PFSK-1 (cell line): ENCODE data around the gene DMPK.

Source experiments
- FOXP2 ChIP-seq: optimal IDR thresholded peaks from 2 replicates; pipeline ENCODE3; 2011; ENCODE audit warnings: borderline replicate concordance, control low read depth, inconsistent platforms; ENCODE audit not compliant: insufficient read depth; ENCODE audit errors: extremely low read length, extremely low read depth
- POLR2AphosphoS5 ChIP-seq: IDR thresholded peaks from 2 replicates; pipeline ENCODE4 v1.6.1; 2012; ENCODE audit warnings: low read depth, mild to moderate bottlenecking, control low read depth, low read length, moderate library complexity
- SIN3A ChIP-seq: IDR thresholded peaks from 2 replicates; pipeline ENCODE4 v1.6.1; 2012; ENCODE audit warnings: mild to moderate bottlenecking, low read length, moderate library complexity, borderline replicate concordance; ENCODE audit not compliant: insufficient read depth
- TAF1 ChIP-seq: IDR thresholded peaks from 2 replicates; pipeline ENCODE4 v1.6.1; 2012; ENCODE audit warnings: low read length, control low read depth, borderline replicate concordance; ENCODE audit not compliant: insufficient read depth
- TF ChIP-seq, protein P1 (sequence below), 2 experiments: IDR thresholded peaks; 2 replicates each; pipeline versions ENCODE4 v1.6.1 to v1.8.0; 2011 to 2012; ENCODE audit warnings: low read depth in 2 of 2, low read length in 2 of 2, control low read depth in 1 of 2, inconsistent platforms in 1 of 2, mild to moderate bottlenecking in 1 of 2, moderate library complexity in 1 of 2; ENCODE audit not compliant: insufficient read depth in 1 of 2

DMPK gene

DNA sequence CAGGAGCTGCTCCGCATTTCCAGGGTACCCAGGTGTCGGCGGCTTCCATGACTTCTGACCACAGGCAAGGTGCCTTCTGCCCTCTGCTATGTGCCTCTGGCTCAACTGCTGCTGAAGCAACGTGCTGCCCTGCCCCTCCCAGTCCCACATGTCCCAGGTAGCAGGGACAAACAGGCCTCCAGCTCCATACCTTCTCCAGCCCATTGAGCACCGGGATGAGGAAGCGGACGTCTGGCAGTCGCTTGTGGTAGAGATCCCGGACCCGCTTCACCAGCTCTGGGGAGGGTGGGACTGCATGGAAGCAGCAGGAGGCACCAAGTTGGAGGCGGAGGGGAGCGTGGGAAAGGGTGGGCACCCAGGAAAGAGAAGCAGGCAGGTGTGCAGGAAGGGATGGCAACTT is 40.9 kb upstream of the DMPK start:
- TF ChIP-seq, protein P1, sequence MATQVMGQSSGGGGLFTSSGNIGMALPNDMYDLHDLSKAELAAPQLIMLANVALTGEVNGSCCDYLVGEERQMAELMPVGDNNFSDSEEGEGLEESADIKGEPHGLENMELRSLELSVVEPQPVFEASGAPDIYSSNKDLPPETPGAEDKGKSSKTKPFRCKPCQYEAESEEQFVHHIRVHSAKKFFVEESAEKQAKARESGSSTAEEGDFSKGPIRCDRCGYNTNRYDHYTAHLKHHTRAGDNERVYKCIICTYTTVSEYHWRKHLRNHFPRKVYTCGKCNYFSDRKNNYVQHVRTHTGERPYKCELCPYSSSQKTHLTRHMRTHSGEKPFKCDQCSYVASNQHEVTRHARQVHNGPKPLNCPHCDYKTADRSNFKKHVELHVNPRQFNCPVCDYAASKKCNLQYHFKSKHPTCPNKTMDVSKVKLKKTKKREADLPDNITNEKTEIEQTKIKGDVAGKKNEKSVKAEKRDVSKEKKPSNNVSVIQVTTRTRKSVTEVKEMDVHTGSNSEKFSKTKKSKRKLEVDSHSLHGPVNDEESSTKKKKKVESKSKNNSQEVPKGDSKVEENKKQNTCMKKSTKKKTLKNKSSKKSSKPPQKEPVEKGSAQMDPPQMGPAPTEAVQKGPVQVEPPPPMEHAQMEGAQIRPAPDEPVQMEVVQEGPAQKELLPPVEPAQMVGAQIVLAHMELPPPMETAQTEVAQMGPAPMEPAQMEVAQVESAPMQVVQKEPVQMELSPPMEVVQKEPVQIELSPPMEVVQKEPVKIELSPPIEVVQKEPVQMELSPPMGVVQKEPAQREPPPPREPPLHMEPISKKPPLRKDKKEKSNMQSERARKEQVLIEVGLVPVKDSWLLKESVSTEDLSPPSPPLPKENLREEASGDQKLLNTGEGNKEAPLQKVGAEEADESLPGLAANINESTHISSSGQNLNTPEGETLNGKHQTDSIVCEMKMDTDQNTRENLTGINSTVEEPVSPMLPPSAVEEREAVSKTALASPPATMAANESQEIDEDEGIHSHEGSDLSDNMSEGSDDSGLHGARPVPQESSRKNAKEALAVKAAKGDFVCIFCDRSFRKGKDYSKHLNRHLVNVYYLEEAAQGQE (IDR thresholded peaks at IDR 0.05; ENCODE audit: insufficient read depth in 1 of 2, low read depth in 2 of 2, low read length in 2 of 2): no peak
- TF ChIP-seq TAF1 (no peak), POLR2AphosphoS5 (no peak), SIN3A (no peak), FOXP2 (no peak)

DNA sequence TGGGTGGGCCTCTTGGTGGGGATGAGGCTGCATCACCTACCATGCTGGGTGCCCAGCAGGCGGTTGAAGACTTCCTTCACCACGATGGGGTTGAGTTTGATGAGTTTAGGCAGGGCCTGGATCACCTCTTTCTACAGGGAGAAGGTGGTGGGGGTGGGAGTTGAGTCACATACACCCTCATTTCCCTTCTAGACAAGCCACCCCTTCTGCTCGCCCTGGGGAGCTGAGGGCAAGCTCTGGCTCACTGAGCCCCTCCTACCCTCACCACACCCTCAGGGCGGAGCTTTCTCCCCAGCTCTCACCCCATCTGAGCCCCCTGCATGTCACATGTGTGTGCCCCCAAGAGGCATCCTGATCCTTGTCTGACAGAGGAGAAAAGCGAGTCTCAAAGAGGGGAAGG is 40.4 kb upstream of the DMPK start:
- TF ChIP-seq TAF1 (no peak), FOXP2 (no peak), POLR2AphosphoS5 (no peak), SIN3A (no peak)
- TF ChIP-seq, protein P1 (IDR thresholded peaks at IDR 0.05; ENCODE audit: insufficient read depth in 1 of 2, low read depth in 2 of 2, low read length in 2 of 2): no peak

DNA sequence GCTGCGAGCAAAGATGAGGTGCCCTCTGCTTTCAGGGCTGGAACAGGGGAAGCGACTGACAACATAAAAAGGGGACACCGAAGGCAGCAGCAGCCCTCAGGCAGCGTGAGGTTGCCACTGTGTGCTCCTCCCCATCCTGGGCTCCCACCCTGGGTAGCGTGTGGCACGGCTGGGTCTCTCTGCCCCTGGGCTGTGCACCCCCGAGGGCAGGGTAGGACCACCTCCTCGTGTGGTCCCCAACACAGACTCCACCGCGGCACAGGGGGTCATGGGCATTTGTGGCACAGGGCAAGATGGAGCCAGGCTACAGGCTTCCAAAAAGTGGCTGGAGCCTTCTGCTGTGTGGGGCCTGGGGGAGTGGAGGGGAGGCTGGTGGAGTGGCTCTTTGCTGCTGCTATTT is 39.3 kb upstream of the DMPK start:
- TF ChIP-seq FOXP2: no peak
- TF ChIP-seq POLR2AphosphoS5: no peak
- TF ChIP-seq TAF1: no peak
- TF ChIP-seq, protein P1 (IDR thresholded peaks at IDR 0.05; ENCODE audit: insufficient read depth in 1 of 2, low read depth in 2 of 2, low read length in 2 of 2): no peak
- no peak for TF ChIP-seq SIN3A

DNA sequence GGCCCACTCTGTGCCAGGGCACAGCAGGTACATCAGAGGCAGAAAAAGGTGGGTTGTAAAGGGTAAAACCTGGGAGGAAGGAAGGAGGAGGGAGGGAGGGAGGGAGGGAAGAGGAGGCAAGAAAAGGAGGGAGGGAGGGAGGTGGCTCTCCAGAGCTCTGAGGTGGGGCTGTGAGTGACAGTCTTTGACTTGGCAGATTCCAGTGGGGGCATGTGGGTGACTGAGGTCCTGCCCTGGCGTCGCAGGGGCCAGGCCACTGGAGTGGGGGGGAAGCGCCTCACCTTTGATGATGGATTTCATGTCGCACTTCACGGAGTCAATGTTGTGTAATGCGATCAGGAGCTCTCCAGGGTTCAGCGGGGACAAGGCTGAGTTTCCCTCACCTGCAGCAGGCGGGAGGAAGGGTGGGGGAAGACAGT is 38.8 kb upstream of the DMPK start:
- TF ChIP-seq FOXP2 (no peak), SIN3A (no peak), POLR2AphosphoS5 (no peak), TAF1 (no peak)
- TF ChIP-seq, protein P1 (IDR thresholded peaks at IDR 0.05; ENCODE audit: insufficient read depth in 1 of 2, low read depth in 2 of 2, low read length in 2 of 2): no peak

DNA sequence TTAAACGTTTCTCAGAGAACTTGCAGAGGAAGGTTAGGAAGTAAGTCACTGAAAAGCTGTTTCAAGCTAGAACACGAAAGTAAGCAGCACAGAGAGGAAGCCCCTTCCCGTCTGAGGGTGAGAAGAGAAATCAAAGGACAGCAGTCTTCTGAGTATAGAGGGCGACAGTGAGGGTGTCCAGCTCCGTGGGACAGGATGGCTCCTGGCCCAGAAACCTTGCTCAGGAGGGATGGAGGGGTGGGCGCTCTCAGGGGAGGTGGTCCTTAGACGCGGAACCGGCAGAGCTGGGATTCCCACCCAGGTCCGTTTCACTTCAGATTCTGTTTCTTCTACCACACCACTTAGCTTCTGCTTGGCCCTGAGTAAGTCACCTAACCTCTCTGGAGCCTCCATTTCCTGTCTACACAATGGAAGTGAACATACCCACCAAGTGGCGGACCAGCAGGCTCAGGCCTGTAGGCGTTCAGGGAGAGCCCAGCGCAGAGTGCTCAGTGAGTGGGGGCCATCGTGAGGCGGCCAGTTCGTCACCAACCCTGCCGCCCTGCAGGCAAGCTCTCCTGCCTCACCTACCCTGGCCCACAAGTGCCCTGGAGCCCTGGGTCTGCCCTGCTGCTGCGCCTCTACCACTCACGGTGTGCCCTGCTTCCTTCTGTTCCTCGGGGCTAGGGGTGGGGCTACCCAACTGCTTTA is 38.3 kb upstream of the DMPK start:
- no peak for TF ChIP-seq SIN3A
- TF ChIP-seq, protein P1 (IDR thresholded peaks at IDR 0.05; ENCODE audit: insufficient read depth in 1 of 2, low read depth in 2 of 2, low read length in 2 of 2): no peak
- no peak for TF ChIP-seq TAF1
- no peak for TF ChIP-seq POLR2AphosphoS5
- TF ChIP-seq FOXP2: no peak
